Stimulated activated CD8-positive, alpha-beta memory T cell treated with anti-CD3 and anti-CD28 coated beads, Interleukin-4, amount 100 ng/mL, for 24 hours (primary cell): ENCODE results near the gene FNBP1.

Experiments
- DNase-seq: peaks from one replicate; pipeline ENCODE4 v3.0.0-alpha.2; 2020; ENCODE audit warnings: low read depth

The FNBP1 gene

GRCh38 chr9:130045725-130046450 is 2.9 kb upstream of the FNBP1 start:
- no peak for DNase-seq

GRCh38 chr9:130043654-130044623 is 950 bp upstream of the FNBP1 start:
- no peak for DNase-seq

GRCh38 chr9:130042406-130042884 is 544 bp downstream of the FNBP1 start:
- no peak for DNase-seq

- DNase-seq: no peak
Observed at GRCh38 chr9:130041648-130042405, 1.2 kb downstream of the FNBP1 start.

GRCh38 chr9:130040984-130041647 is 1.9 kb downstream of the FNBP1 start:
- no peak for DNase-seq

- DNase-seq: no peak
Observed at GRCh38 chr9:130039528-130040147, 3.4 kb downstream of the FNBP1 start.

- no peak for DNase-seq
Observed at GRCh38 chr9:130036099-130036498, 6.9 kb downstream of the FNBP1 start.

- DNase-seq: no peak
Observed at GRCh38 chr9:130034570-130034969, 8.4 kb downstream of the FNBP1 start.

- no peak for DNase-seq
Observed at GRCh38 chr9:130030651-130031127, 12.3 kb downstream of the FNBP1 start.

GRCh38 chr9:130029223-130029973 is 13.6 kb downstream of the FNBP1 start:
- DNase-seq: no peak

GRCh38 chr9:130028493-130029222 is 14.3 kb downstream of the FNBP1 start:
- DNase-seq: no peak

- DNase-seq: no peak
Observed at GRCh38 chr9:130027533-130028365, 15.2 kb downstream of the FNBP1 start.

GRCh38 chr9:130026583-130027340 is 16.2 kb downstream of the FNBP1 start:
- DNase-seq: no peak

- DNase-seq: no peak
Observed at GRCh38 chr9:130024597-130024994, 18.4 kb downstream of the FNBP1 start.

GRCh38 chr9:130023994-130024596 is 18.9 kb downstream of the FNBP1 start:
- DNase-seq: no peak

- no peak for DNase-seq
Observed at GRCh38 chr9:130023144-130023787, 19.7 kb downstream of the FNBP1 start.

GRCh38 chr9:130022566-130023143 is 20.3 kb downstream of the FNBP1 start:
- DNase-seq: no peak
